Measurements from ENCODE around the gene OCSTAMP.

DNA sequence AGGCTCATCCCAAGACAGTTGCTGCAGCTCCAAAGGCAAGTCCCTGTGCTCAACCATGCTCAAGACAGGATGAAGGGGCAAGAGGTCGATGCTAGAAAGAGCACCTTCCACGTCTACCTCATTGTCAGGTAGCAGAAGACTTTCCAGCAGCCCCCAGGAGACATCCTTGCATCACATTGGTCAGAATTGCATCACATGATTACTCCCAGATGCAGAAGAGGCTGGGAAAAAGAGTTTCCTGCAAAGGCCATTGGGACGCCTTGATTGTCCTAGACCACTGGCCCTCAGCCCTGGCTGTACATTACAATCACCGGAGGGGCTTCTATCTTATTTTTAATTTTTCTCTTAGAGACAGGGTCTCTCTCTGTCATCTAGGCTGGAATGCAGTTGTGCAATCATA is 19.8 kb downstream of the OCSTAMP start:
- TF ChIP-seq, protein P1, sequence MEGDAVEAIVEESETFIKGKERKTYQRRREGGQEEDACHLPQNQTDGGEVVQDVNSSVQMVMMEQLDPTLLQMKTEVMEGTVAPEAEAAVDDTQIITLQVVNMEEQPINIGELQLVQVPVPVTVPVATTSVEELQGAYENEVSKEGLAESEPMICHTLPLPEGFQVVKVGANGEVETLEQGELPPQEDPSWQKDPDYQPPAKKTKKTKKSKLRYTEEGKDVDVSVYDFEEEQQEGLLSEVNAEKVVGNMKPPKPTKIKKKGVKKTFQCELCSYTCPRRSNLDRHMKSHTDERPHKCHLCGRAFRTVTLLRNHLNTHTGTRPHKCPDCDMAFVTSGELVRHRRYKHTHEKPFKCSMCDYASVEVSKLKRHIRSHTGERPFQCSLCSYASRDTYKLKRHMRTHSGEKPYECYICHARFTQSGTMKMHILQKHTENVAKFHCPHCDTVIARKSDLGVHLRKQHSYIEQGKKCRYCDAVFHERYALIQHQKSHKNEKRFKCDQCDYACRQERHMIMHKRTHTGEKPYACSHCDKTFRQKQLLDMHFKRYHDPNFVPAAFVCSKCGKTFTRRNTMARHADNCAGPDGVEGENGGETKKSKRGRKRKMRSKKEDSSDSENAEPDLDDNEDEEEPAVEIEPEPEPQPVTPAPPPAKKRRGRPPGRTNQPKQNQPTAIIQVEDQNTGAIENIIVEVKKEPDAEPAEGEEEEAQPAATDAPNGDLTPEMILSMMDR (IDR thresholded peaks at IDR 0.05; ENCODE audit: poor library complexity) = no peak
- no peak for TF ChIP-seq EZH2phosphoT487 (IDR thresholded peaks at IDR 0.05; ENCODE audit: low read depth, severe bottlenecking, unreplicated experiment)

Measured in hepatocyte (in vitro differentiated cells).